Astrocyte of the spinal cord (primary cell): ENCODE measurements around the gene UBE2H.
"Not testable (repeated sequence)": the region's sequence is repeated elsewhere in the genome, so short reads cannot be mapped to it uniquely, and the experiment has no call there.

Experiments used
- DNase-seq: peaks from one replicate; pipeline ENCODE4 v3.0.0; 2011; ENCODE audit warnings: low read depth, low spot score
- H3K4me3 ChIP-seq: 2 replicates; pipeline ENCODE4 v1.5.1; 2011; ENCODE audit warnings: low read depth, mild to moderate bottlenecking, low read length, moderate library complexity
- CTCF ChIP-seq: IDR thresholded peaks from 2 replicates; pipeline ENCODE4 v1.5.1; 2012; ENCODE audit warnings: low read depth, mild to moderate bottlenecking, low read length, inconsistent platforms
- in situ Hi-C: cut with HindIII; loops from 2 replicates; pipeline ENCODE4 v1.10.0; 2017; ENCODE audit warnings: low sequenced_read_pairs

UBE2H gene

DNA sequence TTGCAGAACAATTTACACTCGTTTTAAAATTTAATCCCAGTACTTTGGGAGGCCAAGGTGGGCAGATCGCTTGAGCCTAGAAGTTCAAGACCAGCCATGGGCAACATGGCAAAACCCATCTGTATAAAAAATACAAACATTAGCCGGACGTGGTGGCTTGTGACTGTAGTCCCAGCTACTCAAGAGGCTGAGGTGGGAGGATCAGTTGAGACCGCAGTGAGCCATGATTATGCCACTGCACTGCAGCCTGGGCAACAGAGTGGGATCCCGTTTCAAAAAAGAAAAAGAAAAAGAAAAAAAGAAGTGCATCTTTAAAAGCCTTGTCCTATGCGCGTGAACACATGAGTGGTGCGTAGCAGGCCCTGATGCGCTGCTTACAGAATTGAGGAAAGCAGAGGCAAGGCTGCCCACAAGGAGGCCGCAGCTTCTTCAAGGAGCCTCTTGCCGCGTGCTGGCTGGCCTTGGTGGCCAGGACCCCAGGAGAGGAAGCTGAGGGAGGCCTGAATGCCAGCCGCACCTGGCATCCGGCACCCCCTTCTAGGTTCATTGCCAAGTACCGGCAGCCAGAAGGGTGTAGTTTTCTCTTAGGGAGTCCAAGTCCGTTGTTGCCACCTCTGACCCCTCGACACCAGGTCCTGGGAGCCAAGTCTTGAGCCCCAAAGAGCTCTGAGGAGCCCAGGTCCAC, 124.5 kb downstream of the UBE2H start:
- DNase-seq: no peak
- H3K4me3 ChIP-seq: no peak overlapping the region
- in situ Hi-C loops: no loop called here
- no peak for TF ChIP-seq CTCF

DNA sequence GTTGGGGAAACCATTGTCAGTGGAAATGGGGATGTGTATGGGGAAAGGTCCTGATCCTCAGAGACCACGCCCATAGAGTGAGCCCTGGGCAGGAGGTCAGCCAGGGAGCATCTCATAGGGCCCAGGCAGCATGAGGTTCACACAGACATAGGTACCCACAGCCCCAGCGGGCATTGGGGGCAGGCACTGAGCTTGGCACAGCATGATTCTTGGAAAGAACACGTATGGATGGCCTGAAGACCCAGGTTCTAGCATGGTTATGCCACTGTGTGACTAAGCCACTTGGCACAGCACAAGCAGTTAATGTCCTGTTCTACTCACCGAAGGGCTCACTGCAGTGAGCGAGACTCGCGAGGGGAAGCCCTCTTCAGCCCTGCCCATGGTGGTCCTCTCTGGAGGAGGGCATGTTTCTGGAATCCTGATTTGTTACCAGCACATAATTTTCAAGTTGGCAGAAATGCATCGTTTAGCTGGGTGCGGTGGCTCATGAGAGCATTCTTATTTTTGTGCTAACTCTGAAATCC, 125.2 kb downstream of the UBE2H start:
- in situ Hi-C loops: no loop called here
- TF ChIP-seq CTCF: no peak

DNA sequence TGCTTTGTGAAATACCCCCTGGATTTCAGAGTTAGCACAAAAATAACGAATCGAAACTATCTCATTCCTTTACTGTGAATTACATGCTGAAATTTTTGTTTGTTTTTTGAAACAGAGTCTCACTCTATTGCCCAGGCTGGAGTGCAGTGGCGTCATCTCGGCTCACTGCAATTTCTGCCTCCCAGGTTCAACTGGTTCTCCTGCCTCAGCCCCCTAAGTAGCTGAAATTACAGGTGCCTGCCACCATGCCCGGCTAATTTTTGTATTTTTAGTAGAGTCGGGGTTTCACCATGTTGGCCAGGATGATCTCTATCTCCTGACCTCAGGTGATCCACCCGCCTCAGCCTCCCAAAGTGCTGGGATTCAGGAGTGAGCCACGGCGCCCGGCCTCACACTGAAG, 125.9 kb downstream of the UBE2H start:
- in situ Hi-C loops, H3K4me3 ChIP-seq, DNase-seq: not testable (repeated sequence)

More for the DNA sequence above, 125.2 kb downstream of the UBE2H start:
- no peak for DNase-seq
- no peak overlapping the region for H3K4me3 ChIP-seq

- peak; percentile 70 for DNase-seq
- in situ Hi-C loops: no loop called here
- H3K4me3 ChIP-seq: peak overlapping the region; percentile 73
- peak; percentile 57 for TF ChIP-seq CTCF
These were observed 127.4 kb downstream of the UBE2H start for GRCh38 chr7:129825209-129825970.

- TF ChIP-seq CTCF: peak; percentile 48
- DNase-seq: peak; percentile 40
- peak overlapping the region; percentile 73 for H3K4me3 ChIP-seq
- in situ Hi-C loops: no loop called here
These were observed 128.2 kb downstream of the UBE2H start for GRCh38 chr7:129824291-129825208.

DNA sequence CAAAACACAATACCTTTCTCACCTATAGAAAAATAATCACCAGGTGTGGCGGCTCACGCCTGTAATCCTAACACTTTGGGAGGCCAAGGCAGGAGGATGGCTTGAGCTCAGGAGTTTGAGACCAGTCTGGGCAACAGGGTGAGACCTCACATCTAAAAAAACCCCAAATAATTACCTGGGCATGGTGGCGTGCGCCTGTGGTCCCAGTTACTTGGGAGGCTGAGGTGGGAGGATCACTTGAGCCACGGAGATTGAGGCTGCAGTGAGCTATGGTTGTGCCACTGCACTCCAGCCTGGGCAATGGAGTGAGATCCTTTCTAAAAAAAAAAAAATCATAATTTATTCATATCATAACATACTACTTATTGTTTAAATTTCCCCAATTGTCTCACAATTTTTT, 129.6 kb downstream of the UBE2H start:
- H3K4me3 ChIP-seq, in situ Hi-C loops, DNase-seq: not testable (repeated sequence)

DNA sequence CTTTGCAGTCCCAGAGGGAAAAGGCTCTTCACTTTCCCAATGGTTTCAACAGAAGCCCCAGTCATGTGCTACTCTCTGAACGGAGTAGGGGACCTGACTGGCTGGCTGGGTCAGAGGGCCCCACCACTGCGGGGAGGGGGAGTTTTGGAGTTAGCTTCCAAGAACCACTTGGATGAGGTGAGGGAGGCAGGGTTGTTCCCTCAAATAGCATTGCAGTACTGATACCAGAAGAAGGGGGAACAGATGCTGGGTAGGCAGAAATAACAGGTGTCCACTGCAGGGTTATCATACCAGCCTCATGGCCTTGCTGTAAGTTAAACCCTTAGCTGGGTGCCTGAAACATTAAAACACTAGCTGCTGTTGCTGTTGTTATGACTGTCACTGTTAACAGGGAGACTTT, 131.3 kb downstream of the UBE2H start:
- in situ Hi-C loops: no loop called here
- no peak for DNase-seq
- H3K4me3 ChIP-seq: no peak overlapping the region
- TF ChIP-seq CTCF: no peak
